GM19023 (cell line): ENCODE results near the gene ACP5.
"Not testable (repeated sequence)": the region's sequence is repeated elsewhere in the genome, so short reads cannot be mapped to it uniquely, and the experiment has no call there.

Source experiments
- ATAC-seq: cut with Tn5 transposase; IDR thresholded peaks from one replicate; pipeline ENCODE4 v1.9.1; 2021; ENCODE audit warnings: mild to moderate bottlenecking, moderate library complexity; ENCODE audit not compliant: unreplicated experiment

The ACP5 gene

GRCh38 chr19:11580116-11580515 lies 2.7 kb upstream of the ACP5 start:
- no peak for ATAC-seq

GRCh38 chr19:11578258-11579142 lies 1.1 kb upstream of the ACP5 start:
- no peak for ATAC-seq

- no peak for ATAC-seq
These were observed 1.2 kb downstream of the ACP5 start for GRCh38 chr19:11576227-11576626.

- no peak for ATAC-seq
These were observed 2.8 kb downstream of the ACP5 start for GRCh38 chr19:11574689-11575088.

- not testable (repeated sequence) for ATAC-seq
These were observed 3.7 kb downstream of the ACP5 start for GRCh38 chr19:11573763-11574162.

GRCh38 chr19:11573354-11573753 lies 4.1 kb downstream of the ACP5 start:
- not testable (repeated sequence) for ATAC-seq

GRCh38 chr19:11570039-11570462 lies 7.4 kb downstream of the ACP5 start:
- no peak for ATAC-seq

GRCh38 chr19:11566164-11566563 lies 11.3 kb downstream of the ACP5 start:
- ATAC-seq = no peak

- ATAC-seq = not testable (repeated sequence)
These were observed 11.8 kb downstream of the ACP5 start for GRCh38 chr19:11565649-11565980.

- ATAC-seq = not testable (repeated sequence)
These were observed 13.2 kb downstream of the ACP5 start for GRCh38 chr19:11564082-11564807.

GRCh38 chr19:11563532-11563931 lies 13.9 kb downstream of the ACP5 start:
- no peak for ATAC-seq

GRCh38 chr19:11560404-11561051 lies 16.9 kb downstream of the ACP5 start:
- ATAC-seq = no peak

- peak; percentile 80 for ATAC-seq
These were observed 18.3 kb downstream of the ACP5 start, which contains the start of gene ELOF1 for GRCh38 chr19:11558881-11559828. Gene ELOF1, minus strand, starts transcription at chr19:11559230. Its CDS starts 4,883 bp downstream, at chr19:11554347.

GRCh38 chr19:11556634-11557420 lies 20.6 kb downstream of the ACP5 start:
- no peak for ATAC-seq

- ATAC-seq = no peak
These were observed 22.2 kb downstream of the ACP5 start for GRCh38 chr19:11555246-11555645.

GRCh38 chr19:11554160-11554559 lies 23.3 kb downstream of the ACP5 start:
- ATAC-seq = no peak

GRCh38 chr19:11552666-11553372 lies 24.6 kb downstream of the ACP5 start:
- no peak for ATAC-seq

- ATAC-seq = no peak
These were observed 25.7 kb downstream of the ACP5 start for GRCh38 chr19:11551603-11552235.
